NT2/D1 (cell line): Measurements from ENCODE around the gene EPOP.

ENCODE experiments used
- DNase-seq: peaks from one replicate; pipeline ENCODE4 v3.0.0-alpha.2; 2011; ENCODE audit warnings: low read depth, low spot score
- H3K27me3 ChIP-seq: 2 replicates; pipeline ENCODE4 v1.6.0; 2011; ENCODE audit warnings: mild to moderate bottlenecking; ENCODE audit not compliant: insufficient read length, insufficient read depth
- H3K36me3 ChIP-seq: 2 replicates; pipeline ENCODE4 v1.6.1; 2011; ENCODE audit warnings: mild to moderate bottlenecking, low read length, mixed read lengths; ENCODE audit not compliant: insufficient read depth, insufficient read length
- H3K4me1 ChIP-seq: 2 replicates; pipeline ENCODE4 v1.5.1; 2011; ENCODE audit not compliant: insufficient read depth, insufficient read length
- H3K4me3 ChIP-seq: 2 replicates; pipeline ENCODE4 v1.5.1; 2011; ENCODE audit warnings: low read depth; ENCODE audit not compliant: insufficient read length
- H3K9ac ChIP-seq: 2 replicates; pipeline ENCODE4 v1.6.0; 2011; ENCODE audit warnings: low read depth; ENCODE audit not compliant: insufficient read length
- H3K9me3 ChIP-seq: 2 replicates; pipeline ENCODE4 v1.5.1; 2011; ENCODE audit warnings: mild to moderate bottlenecking, low read length; ENCODE audit not compliant: insufficient read depth
- SUZ12 ChIP-seq: IDR thresholded peaks from 2 replicates; pipeline ENCODE4 v1.6.1; 2011; ENCODE audit not compliant: insufficient read length, insufficient read depth; ENCODE audit errors: extremely low read depth
- YY1 ChIP-seq: IDR thresholded peaks from 2 replicates; pipeline ENCODE4 v1.6.1; 2011; ENCODE audit not compliant: insufficient read length, insufficient read depth
- ZNF274 ChIP-seq: IDR thresholded peaks from 2 replicates; pipeline ENCODE4 v1.6.1; 2011; ENCODE audit warnings: mild to moderate bottlenecking, low read depth, low read length

The EPOP gene

GRCh38 chr17:38709104-38709820 is 34.5 kb upstream of the EPOP start:
- peaks cover 19% of the 10 kb centered on the region for H3K36me3 ChIP-seq
- H3K4me1 ChIP-seq, result peaks cover 44% of the 10 kb centered on the region
- peaks cover 29% of the 10 kb centered on the region for H3K27me3 ChIP-seq
- no peak for TF ChIP-seq SUZ12
- no peak for TF ChIP-seq YY1
- TF ChIP-seq ZNF274, result no peak
- no peak overlapping the region for H3K4me3 ChIP-seq
- no peaks in the 10 kb centered on the region for H3K9me3 ChIP-seq
- H3K9ac ChIP-seq, result no peak overlapping the region
- no peak for DNase-seq

GRCh38 chr17:38707678-38708351 is 33.1 kb upstream of the EPOP start:
- H3K9ac ChIP-seq, result no peak overlapping the region
- TF ChIP-seq SUZ12 (no peak), YY1 (no peak), ZNF274 (no peak)
- DNase-seq, result no peak
- H3K4me3 ChIP-seq, result no peak overlapping the region
- peaks cover 43% of the 10 kb centered on the region for H3K27me3 ChIP-seq
- H3K36me3 ChIP-seq, result peaks cover 13% of the 10 kb centered on the region
- H3K4me1 ChIP-seq, result peaks cover 44% of the 10 kb centered on the region
- H3K9me3 ChIP-seq, result no peaks in the 10 kb centered on the region

- H3K27me3 ChIP-seq, result peaks cover 53% of the 10 kb centered on the region
- DNase-seq, result no peak
- peak overlapping the region; percentile 75 for H3K9ac ChIP-seq
These were observed 31.9 kb upstream of the EPOP start for GRCh38 chr17:38706505-38707216.

GRCh38 chr17:38705803-38706504 is 31.2 kb upstream of the EPOP start:
- DNase-seq, result no peak
- peaks cover 60% of the 10 kb centered on the region for H3K27me3 ChIP-seq

More at GRCh38 chr17:38706505-38707216, 31.9 kb upstream of the EPOP start:
- H3K36me3 ChIP-seq, result peaks cover 8% of the 10 kb centered on the region
- H3K4me1 ChIP-seq, result peaks cover 43% of the 10 kb centered on the region
- TF ChIP-seq ZNF274, result no peak
- TF ChIP-seq SUZ12, result no peak
- no peak for TF ChIP-seq YY1
- peak overlapping the region; percentile 59 for H3K4me3 ChIP-seq
- H3K9me3 ChIP-seq, result no peaks in the 10 kb centered on the region

GRCh38 chr17:38705523-38705802 is 30.7 kb upstream of the EPOP start:
- peaks cover 65% of the 10 kb centered on the region for H3K27me3 ChIP-seq
- TF ChIP-seq ZNF274 (no peak), YY1 (no peak), SUZ12 (no peak)
- no peak for DNase-seq

More at GRCh38 chr17:38705803-38706504, 31.2 kb upstream of the EPOP start:
- Histone ChIP-seq H3K9me3 (no peaks in the 10 kb centered on the region), H3K4me3 (peak overlapping the region; percentile 59), H3K9ac (peak overlapping the region; percentile 75), H3K36me3 (peaks cover 8% of the 10 kb centered on the region), H3K4me1 (peaks cover 37% of the 10 kb centered on the region)
- TF ChIP-seq SUZ12 (no peak), YY1 (no peak), ZNF274 (no peak)

GRCh38 chr17:38704606-38705522 is 30.1 kb upstream of the EPOP start, which contains the start of gene MLLT6:
Gene MLLT6, plus strand, starts transcription at chr17:38705273. Its CDS starts 360 bp downstream, at chr17:38705633.
- peak within 1 kb of the TSS; percentile 59 for H3K4me3 ChIP-seq
- peaks cover 8% of the 10 kb centered on the region for H3K36me3 ChIP-seq
- DNase-seq, result no peak
- peaks cover 71% of the 10 kb centered on the region for H3K27me3 ChIP-seq
- peak within 1 kb of the TSS; percentile 75 for H3K9ac ChIP-seq
- TF ChIP-seq ZNF274 (no peak), YY1 (no peak), SUZ12 (no peak)
- H3K4me1 ChIP-seq, result peaks cover 28% of the 10 kb centered on the region
- no peaks in the 10 kb centered on the region for H3K9me3 ChIP-seq

More at GRCh38 chr17:38705523-38705802, 30.7 kb upstream of the EPOP start:
- Histone ChIP-seq H3K9me3 (no peaks in the 10 kb centered on the region), H3K9ac (no peak overlapping the region), H3K36me3 (peaks cover 8% of the 10 kb centered on the region), H3K4me1 (peaks cover 32% of the 10 kb centered on the region), H3K4me3 (peak overlapping the region; percentile 59)
